K562 (cell line): ENCODE results near the gene TMEM154. TPM values are rescaled to one million over a fixed set of nuclear protein-coding genes. Genes with fewer than 3 reads are reported as not detected.

ENCODE experiments used
- ARID1B ChIP-seq: fragments of 450-650 bp; IDR thresholded peaks from 2 replicates; pipeline ENCODE4 v1.6.1; 2016; ENCODE audit warnings: antibody characterized with exemption, mild to moderate bottlenecking, inconsistent platforms
- CBFA2T3 ChIP-seq: fragments of 450-650 bp; IDR thresholded peaks from 2 replicates; pipeline ENCODE4 v1.6.1; 2017
- E2F1 ChIP-seq: sonication (generic); formaldehyde crosslinking; IDR thresholded peaks from 2 replicates; pipeline ENCODE4 v1.8.1; 2023; ENCODE audit warnings: mild to moderate bottlenecking, missing genetic modification reagents, moderate library complexity
- TRIM24 ChIP-seq, 2 experiments: fragments of 450-650 bp; IDR thresholded peaks; 2 replicates each; pipeline ENCODE4 v1.6.1; 2016
- ZNF609 ChIP-seq: sonication (generic); formaldehyde crosslinking; IDR thresholded peaks from 2 replicates; pipeline ENCODE4 v1.8.1; 2023; ENCODE audit warnings: missing genetic modification reagents, mild to moderate bottlenecking, borderline replicate concordance
- polyA plus RNA-seq, 8 experiments: library from polyadenylated mRNA; depleted of rRNA in 4 of 8; stranded (reverse) in 5 of 8; unstranded in 3 of 8; fragments of >200 nt; fragmentation: Nextera tagmentation in 2 of 8; fragmentation: Illumina TruSeq in 1 of 8; extraction: Ambion mirVana in 2 of 8; extraction: Trizol in 1 of 8; gene quantifications; 2 replicates each; pipeline versions ENCODE4 v1.2.1 to v1.2.3, GENCODE V29; 2011 to 2014; ENCODE audit warnings: inconsistent platforms in 1 of 8, missing spikeins in 1 of 8
- total RNA-seq, 7 experiments: library from RNA; depleted of rRNA in 6 of 7; stranded (reverse); fragments of >200 nt in 6 of 7; fragmentation: Illumina TruSeq in 2 of 7; extraction: Trizol in 2 of 7; gene quantifications; 2 replicates each; pipeline versions ENCODE4 v1.2.1 to v1.2.3, GENCODE V29; 2011 to 2021; ENCODE audit warnings: low replicate concordance in 1 of 7

The TMEM154 gene
- total and polyA plus RNA-seq, 9 of the 15 experiments (the other 6 are each of a cell fraction or from before 2014, with no cell fraction given): 0.13 to 1.8 (median 0.58) TPM

GRCh38 chr4:152609481-152609880 lies 70.3 kb downstream of the TMEM154 start (continued):
- TF ChIP-seq ZNF609 (no peak), ARID1B (peak; percentile 51; the same call in 1 of the 2 replicates), E2F1 (CRISPR knock-in tag) (no peak), CBFA2T3 (peak; percentile 70), TRIM24 (IDR thresholded peaks at IDR 0.05) (peak in 1 of 2 experiments; percentile 25; a peak in 1 of 4 replicates)
